SU-DHL-6 (cell line): Measurements from ENCODE around the gene SREBF2.

Experiments
- H2AFZ ChIP-seq: fragments of 200-600 bp; sonication (generic); 2 replicates; pipeline ENCODE4 v1.6.1; 2014; ENCODE audit warnings: low read depth, mild to moderate bottlenecking, moderate library complexity, mixed read lengths, antibody characterized with exemption, low read length; ENCODE audit not compliant: severe bottlenecking
- H3F3A ChIP-seq: fragments of 200-600 bp; shearing (Covaris generic); 2 replicates; pipeline ENCODE4 v1.6.0; 2016; ENCODE audit warnings: antibody characterized with exemption, mild to moderate bottlenecking; ENCODE audit not compliant: insufficient read depth
- H3K27ac ChIP-seq: fragments of 200-600 bp; sonication (generic); 2 replicates; pipeline ENCODE4 v1.5.1; 2016; ENCODE audit warnings: low read depth, mild to moderate bottlenecking, low read length, moderate library complexity, mixed read lengths
- H3K27me3 ChIP-seq: fragments of 200-600 bp; sonication (generic), shearing (Covaris generic); 2 replicates; pipeline ENCODE4 v1.6.0; 2014; ENCODE audit warnings: mild to moderate bottlenecking, low read length
- H3K36me3 ChIP-seq: fragments of 200-600 bp; sonication (generic); 2 replicates; pipeline ENCODE4 v1.6.1; 2014; ENCODE audit warnings: mild to moderate bottlenecking, low read length, mixed read lengths
- H3K4me2 ChIP-seq: fragments of 300-600, 200-600 bp; shearing (Covaris generic), sonication (generic); 2 replicates; pipeline ENCODE4 v1.6.0; 2014; ENCODE audit warnings: low read length, low read depth, mild to moderate bottlenecking; ENCODE audit not compliant: poor library complexity, severe bottlenecking
- H3K4me3 ChIP-seq: fragments of 200-600 bp; sonication (generic); 2 replicates; pipeline ENCODE4 v1.5.1; 2014; ENCODE audit warnings: antibody characterized with exemption, low read length, mild to moderate bottlenecking, mixed read lengths; ENCODE audit not compliant: insufficient read depth, poor library complexity, severe bottlenecking
- H3K79me2 ChIP-seq: fragments of 200-600 bp; sonication (generic); 2 replicates; pipeline ENCODE4 v1.6.1; 2014; ENCODE audit warnings: mild to moderate bottlenecking, low read length, moderate library complexity; ENCODE audit not compliant: insufficient read depth
- H3K9ac ChIP-seq: fragments of 200-600 bp; sonication (generic); 2 replicates; pipeline ENCODE4 v1.7.0; 2014; ENCODE audit warnings: mild to moderate bottlenecking, low read length
- H3K9me2 ChIP-seq: fragments of 200-600 bp; sonication (generic); replicated peaks from 2 replicates; pipeline ENCODE4 v1.6.1; 2014; ENCODE audit warnings: low read length; ENCODE audit not compliant: insufficient read depth
- H3K9me3 ChIP-seq: fragments of 200-600 bp; sonication (generic); 2 replicates; pipeline ENCODE4 v1.6.1; 2014; ENCODE audit warnings: low read length, mixed read lengths; ENCODE audit not compliant: insufficient read depth
- H4K20me1 ChIP-seq: fragments of 200-600 bp; sonication (generic); 2 replicates; pipeline ENCODE4 v1.6.1; 2014; ENCODE audit warnings: low read depth, mild to moderate bottlenecking, antibody characterized with exemption, low read length, moderate library complexity, mixed read lengths
- EZH2phosphoT487 ChIP-seq: fragments of 200-600 bp; sonication (generic), shearing (Covaris generic); conservative IDR thresholded peaks from 2 replicates; pipeline ENCODE4 v1.6.1; 2018; ENCODE audit warnings: mild to moderate bottlenecking, antibody characterized with exemption, low read length, moderate library complexity, mixed read lengths
- TF ChIP-seq, protein P1 (sequence below): fragments of 200-600 bp; sonication (generic); IDR thresholded peaks from one replicate; pipeline ENCODE4 v1.5.1; 2017; ENCODE audit warnings: antibody characterized with exemption, mild to moderate bottlenecking, low read length, moderate library complexity; ENCODE audit not compliant: insufficient read depth, poor library complexity, severe bottlenecking

The SREBF2 gene

DNA sequence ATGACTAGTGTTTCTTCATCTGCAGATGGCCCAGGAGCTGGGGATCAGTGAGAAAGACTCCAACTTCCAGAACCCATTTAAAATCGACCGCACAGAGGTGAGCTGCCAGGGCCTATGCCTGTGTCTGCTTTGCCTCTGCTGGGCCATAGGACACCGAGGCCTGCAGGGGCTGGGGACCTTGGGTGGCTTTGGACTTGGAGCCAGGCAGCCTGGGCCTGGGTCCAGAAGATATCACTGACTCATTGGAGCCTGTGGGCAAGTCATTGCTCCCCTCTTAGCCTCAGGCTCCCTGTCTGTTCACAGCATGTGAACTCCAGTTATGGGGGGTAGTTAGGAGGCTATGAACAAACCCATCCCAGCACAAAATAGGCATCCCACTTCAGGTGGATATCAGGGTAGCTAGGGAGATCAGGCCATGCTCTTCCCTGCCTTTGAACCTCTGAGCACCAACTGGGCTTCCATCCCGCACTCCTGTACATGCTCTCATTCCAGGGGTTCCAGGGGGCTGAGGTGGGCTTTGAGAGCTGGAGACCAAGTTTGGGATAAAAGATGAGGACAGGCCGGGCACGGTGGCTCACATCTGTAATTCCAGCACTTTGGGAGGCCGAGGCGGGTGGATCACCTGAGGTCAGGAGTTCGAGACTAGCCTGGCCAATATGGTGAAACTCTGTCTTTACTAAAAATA lies 19.0 kb upstream of the SREBF2 start:
- no peaks in the 10 kb centered on the region for H3F3A ChIP-seq
- no peak overlapping the region for H3K27ac ChIP-seq
- H3K36me3 ChIP-seq, result no peaks in the 10 kb centered on the region
- no peaks in the 10 kb centered on the region for H4K20me1 ChIP-seq
- H3K9me2 ChIP-seq, result no peaks in the 10 kb centered on the region
- no peak overlapping the region for H3K9ac ChIP-seq
- H3K9me3 ChIP-seq, result no peaks in the 10 kb centered on the region
- no peak overlapping the region for H3K4me2 ChIP-seq
- no peaks in the 10 kb centered on the region for H3K79me2 ChIP-seq
- no peaks in the 10 kb centered on the region for H3K27me3 ChIP-seq
- TF ChIP-seq, protein P1, sequence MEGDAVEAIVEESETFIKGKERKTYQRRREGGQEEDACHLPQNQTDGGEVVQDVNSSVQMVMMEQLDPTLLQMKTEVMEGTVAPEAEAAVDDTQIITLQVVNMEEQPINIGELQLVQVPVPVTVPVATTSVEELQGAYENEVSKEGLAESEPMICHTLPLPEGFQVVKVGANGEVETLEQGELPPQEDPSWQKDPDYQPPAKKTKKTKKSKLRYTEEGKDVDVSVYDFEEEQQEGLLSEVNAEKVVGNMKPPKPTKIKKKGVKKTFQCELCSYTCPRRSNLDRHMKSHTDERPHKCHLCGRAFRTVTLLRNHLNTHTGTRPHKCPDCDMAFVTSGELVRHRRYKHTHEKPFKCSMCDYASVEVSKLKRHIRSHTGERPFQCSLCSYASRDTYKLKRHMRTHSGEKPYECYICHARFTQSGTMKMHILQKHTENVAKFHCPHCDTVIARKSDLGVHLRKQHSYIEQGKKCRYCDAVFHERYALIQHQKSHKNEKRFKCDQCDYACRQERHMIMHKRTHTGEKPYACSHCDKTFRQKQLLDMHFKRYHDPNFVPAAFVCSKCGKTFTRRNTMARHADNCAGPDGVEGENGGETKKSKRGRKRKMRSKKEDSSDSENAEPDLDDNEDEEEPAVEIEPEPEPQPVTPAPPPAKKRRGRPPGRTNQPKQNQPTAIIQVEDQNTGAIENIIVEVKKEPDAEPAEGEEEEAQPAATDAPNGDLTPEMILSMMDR, result no peak
- no peak for TF ChIP-seq EZH2phosphoT487
- H2AFZ ChIP-seq, result no peak overlapping the region
- H3K4me3 ChIP-seq, result no peak overlapping the region

DNA sequence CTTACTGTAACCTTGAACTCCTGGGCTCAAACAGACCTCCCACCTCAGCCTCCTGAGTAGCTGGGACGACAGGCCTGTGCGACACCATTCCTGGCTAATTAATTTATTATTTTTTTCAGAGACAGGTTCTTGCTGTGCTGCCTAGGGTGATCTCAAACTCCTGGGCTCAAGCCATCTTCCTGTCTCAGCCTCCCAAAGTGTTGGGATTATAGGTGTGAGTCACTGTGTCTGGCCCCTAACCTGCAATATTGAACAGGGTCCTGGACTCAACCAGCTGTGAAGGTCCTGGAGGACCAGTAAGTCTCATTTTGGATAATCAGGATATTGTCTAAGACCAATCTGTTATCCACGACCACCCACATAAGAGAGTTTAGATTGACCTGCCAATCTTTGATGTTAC lies 17.2 kb upstream of the SREBF2 start:
- no peak overlapping the region for H2AFZ ChIP-seq
- TF ChIP-seq EZH2phosphoT487, result no peak
- TF ChIP-seq, protein P1, result no peak
- H3K27me3 ChIP-seq, result no peaks in the 10 kb centered on the region
- H3K9me3 ChIP-seq, result no peaks in the 10 kb centered on the region
- H3K4me2 ChIP-seq, result no peak overlapping the region
- H3K27ac ChIP-seq, result no peak overlapping the region
- no peaks in the 10 kb centered on the region for H3K36me3 ChIP-seq
- H3K9me2 ChIP-seq, result no peaks in the 10 kb centered on the region
- no peak overlapping the region for H3K9ac ChIP-seq
- no peak overlapping the region for H3K4me3 ChIP-seq
- H4K20me1 ChIP-seq, result no peaks in the 10 kb centered on the region
- H3K79me2 ChIP-seq, result no peaks in the 10 kb centered on the region
- H3F3A ChIP-seq, result no peaks in the 10 kb centered on the region

DNA sequence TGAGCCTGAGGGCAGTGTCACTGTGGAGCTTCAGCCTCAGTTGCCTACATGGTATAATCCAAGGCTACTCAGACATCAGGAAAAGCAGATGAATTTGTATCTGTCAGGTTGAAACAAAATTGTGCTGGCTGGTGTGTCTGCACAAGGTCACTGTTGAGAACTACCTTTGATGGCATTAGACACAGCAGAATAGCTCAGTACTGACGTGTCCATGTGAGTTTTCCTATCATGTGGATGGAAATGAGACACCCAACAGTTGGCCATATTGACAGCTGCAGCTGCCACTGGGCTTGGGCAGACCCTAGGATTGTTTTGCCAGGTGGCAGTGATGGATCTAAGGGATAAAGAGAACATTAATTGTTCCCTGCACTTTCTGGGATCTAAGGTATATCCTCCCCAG lies 16.7 kb upstream of the SREBF2 start:
- Histone ChIP-seq H3K36me3 (no peaks in the 10 kb centered on the region), H3F3A (no peaks in the 10 kb centered on the region), H3K9me3 (no peaks in the 10 kb centered on the region), H3K9me2 (no peaks in the 10 kb centered on the region), H3K9ac (no peak overlapping the region), H3K79me2 (no peaks in the 10 kb centered on the region), H3K4me2 (no peak overlapping the region), H3K27ac (no peak overlapping the region), H4K20me1 (no peaks in the 10 kb centered on the region), H3K27me3 (no peaks in the 10 kb centered on the region), H3K4me3 (no peak overlapping the region), H2AFZ (no peak overlapping the region)
- TF ChIP-seq, protein P1, result no peak
- no peak for TF ChIP-seq EZH2phosphoT487
